GM21786 (cell line): ENCODE results near the gene ACTRT2.

ENCODE experiments used
- ATAC-seq: cut with Tn5 transposase; IDR thresholded peaks from one replicate; pipeline ENCODE4 v1.9.1; 2021; ENCODE audit not compliant: unreplicated experiment

ACTRT2 gene

DNA sequence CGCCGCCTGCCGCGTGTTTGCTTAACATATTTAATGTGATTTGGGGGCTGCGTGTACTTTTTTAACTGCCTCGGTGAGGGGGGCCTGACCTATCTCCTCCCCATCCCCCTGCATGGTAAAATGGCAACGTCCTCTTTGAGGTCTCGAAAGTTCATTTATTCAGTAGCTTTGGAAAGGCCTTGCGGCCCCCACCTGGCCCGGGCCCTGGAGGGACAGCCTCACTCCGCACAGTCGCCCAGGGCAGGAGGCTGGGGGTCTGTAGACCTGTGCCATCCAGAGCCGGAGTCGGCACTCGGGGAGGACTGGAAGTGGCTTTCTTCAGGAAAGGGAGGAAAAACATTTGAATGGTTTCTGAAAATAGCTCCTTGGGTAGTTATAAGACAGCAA is 38.0 kb upstream of the ACTRT2 start:
- ATAC-seq: no peak

GRCh38 chr1:2983706-2984398 is 37.4 kb upstream of the ACTRT2 start:
- ATAC-seq: no peak

DNA sequence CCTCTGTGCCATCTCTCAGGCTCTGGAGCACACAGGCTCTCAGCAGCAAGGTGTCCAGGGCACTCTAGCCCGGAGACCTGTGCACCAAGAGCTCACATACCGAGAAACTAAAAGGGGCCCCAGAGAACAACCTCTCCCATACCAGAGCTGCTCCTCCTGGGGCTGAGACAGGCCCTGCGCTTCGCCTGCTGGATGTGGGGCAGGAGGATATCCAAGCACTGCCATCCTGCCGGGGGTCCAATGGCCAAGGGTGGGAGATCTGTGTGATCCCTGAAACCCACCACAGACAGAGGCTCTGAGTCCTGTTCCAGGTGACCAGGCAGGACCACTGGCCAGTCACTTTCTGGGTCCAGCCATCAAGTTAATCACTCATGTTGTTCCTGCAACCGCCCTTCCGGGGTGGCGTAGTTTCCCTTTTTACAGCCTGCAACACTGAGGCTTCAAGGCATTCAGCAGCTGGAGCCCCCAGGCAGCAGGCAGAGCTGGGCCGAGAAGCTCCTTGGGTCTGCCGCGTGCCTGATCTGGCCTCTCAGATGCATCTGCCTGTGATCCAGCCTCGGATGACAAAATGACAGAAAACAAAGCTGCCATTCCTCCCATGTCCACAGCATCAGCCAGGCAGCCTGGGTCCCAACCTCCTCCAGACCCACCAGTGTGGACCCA is 36.7 kb upstream of the ACTRT2 start:
- no peak for ATAC-seq

DNA sequence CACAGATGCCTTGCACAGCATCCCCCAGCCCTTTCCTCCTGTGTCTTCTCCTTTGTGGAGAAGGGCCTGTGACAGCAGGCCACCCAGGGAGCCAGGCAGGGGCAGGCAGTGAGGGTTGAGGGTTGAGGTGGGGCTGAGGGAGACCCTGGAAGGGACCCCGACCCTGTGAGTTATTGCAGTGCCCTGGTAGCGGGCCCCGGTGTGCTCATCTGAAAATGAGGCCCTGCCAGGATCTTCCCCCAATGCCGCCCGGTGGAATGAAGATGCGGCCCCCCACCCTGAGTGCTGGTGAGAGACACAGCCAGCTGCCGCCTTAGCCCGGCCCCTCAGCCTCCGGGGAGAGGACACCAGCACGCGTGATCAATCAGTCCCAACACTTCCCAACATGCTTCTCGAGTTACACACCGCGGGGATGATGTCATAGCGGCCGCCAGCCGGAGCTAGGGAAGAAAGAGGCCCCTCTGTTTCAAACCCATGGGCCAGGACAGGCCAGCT is 36.2 kb upstream of the ACTRT2 start:
- ATAC-seq: no peak

DNA sequence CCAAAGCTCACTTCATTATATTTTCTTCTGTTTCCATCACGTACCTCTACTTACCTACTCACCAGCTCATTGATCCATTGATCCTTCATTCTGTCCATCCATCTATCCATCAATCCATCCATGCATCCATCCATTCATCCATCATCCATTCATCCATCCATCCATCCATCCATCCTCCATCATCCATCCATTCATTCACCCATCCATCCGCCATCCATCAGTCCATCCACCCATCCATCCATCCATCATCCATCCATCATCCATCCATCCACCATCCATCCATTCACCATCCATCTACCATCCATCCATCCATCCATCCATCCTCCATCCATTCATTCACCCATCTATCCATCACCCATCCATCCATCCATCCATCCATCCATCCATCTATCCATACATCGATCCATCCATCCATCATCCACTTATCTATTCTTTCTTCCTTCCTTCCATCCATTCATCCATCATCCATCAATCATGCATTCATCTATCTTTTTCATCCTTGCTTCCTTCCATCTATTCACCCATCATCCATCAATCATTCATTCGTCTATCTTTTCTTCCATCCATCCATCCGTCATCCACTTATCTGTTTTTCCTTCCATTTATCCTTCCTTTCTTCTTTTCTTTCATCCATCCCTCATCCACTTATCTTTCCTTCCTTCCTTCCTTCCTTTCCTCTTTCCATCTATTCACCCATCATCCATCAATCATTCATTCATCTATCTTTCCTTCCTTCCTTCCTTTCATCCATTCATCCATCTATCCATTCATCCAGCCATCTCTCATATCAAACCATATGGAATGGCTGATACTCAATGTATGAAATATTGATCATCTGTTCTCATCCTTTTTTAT is 35.3 kb upstream of the ACTRT2 start:
- no peak for ATAC-seq

DNA sequence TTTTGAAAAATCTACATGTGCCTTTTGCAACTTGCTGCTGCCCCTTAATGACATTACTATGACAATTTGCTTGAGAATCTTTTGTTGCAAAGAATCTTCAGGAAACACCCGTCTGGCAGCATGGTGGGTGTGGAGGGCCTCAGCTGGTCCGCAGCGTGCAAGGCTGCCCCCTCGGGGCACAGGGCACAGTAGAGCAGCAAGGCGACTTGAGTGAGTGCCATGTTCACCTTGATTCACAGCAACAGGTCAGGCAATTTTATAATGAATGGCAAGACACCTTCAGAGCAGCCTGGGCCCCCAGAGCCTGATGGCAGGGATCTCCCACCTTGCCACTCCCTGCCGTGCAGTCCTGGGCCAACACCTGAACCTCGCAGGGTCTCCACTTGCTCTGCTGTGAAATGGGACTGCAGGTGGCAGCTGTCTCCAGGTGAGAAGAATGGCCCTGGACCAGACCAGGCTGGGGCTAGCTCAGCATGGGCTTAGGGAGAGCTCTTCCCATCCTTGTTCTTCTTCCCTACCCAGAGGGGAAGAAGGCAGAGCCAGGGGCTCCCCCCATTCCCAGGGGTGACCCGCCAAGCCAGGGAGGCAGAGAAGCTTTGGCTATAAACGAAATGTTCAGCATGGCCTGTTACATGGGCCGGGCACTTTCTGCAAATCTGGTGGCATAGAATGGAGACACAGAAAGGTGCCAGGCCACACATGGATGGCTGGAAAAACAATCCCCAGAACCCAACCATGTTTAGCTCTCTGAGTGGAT is 34.5 kb upstream of the ACTRT2 start:
- no peak for ATAC-seq

DNA sequence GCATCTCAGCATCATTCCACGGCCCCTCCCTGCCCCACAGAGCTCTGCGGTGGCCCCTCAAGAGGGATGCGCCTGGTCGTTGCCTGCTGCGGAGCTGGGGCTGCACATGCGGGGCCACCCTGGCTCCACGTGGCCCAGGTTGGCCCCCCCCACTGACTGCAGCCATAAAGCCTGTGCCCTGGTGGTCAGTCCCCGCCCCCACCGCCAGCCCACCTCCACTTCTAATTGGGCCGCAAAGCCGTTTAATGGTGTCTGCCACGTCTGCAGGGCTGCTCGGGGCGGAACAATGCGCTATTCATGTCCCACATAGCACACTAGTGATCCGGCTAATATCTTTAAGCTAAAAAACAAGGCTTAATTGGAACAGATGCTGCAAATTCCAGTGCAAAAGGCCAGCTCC is 33.5 kb upstream of the ACTRT2 start:
- ATAC-seq: no peak

DNA sequence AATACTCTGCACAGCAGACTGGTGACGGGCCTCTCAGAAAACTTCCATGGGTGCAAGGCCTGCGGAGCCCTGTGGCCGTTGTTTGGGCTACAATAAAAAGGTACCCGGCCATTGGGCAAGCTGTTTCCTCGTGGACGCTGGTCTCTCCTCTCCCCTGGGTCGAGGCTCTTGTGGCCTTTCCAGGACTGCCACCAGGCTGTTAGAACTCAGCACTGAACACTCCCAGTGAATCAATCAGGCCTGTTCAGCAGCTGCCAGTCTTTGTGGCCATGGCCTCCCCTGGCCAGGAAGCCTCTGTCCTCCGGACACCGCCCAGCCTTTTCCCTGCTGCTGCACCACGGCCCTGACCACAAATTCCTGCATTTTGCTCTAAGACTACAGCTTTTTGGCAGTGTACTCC is 33.0 kb upstream of the ACTRT2 start:
- ATAC-seq: no peak

DNA sequence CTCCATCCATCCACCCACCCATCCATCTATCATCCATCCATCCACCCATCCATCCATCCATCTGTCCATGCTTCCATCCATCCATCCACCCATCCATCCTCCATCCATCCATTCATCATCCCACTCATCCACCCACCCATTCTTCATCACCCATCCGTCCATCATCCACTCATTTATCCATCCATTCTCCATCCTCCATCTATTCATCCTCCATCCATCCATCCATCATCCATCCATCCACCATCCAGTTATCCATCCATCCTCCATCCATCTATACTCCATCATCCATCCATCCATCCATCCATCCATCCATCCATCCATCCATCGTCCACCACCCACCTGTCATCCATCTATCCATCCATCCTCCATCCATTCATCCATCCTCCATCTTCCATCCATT is 32.1 kb upstream of the ACTRT2 start:
- ATAC-seq: no peak

DNA sequence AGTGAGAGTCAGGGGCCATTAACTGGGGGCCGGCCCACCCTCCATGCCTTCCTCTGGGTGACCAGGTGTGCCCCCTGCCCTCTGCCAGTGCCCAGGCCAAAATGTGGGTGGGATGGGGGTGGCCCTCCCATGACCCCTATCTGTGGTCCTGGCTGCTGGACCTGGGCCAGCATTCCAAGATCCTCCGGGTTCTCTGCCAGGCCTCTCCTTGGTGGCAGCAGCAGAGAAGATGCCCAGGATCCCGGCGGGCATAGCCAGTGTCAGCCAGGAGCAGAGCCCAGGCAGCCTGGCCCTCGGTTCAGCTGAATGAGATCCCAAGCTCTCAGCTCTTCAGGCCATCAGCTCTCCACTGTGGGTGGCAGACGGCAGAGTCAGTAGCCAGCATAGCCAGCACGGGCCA is 31.3 kb upstream of the ACTRT2 start:
- ATAC-seq: no peak

- ATAC-seq: no peak
These were observed 30.7 kb upstream of the ACTRT2 start for GRCh38 chr1:2990376-2991115.

DNA sequence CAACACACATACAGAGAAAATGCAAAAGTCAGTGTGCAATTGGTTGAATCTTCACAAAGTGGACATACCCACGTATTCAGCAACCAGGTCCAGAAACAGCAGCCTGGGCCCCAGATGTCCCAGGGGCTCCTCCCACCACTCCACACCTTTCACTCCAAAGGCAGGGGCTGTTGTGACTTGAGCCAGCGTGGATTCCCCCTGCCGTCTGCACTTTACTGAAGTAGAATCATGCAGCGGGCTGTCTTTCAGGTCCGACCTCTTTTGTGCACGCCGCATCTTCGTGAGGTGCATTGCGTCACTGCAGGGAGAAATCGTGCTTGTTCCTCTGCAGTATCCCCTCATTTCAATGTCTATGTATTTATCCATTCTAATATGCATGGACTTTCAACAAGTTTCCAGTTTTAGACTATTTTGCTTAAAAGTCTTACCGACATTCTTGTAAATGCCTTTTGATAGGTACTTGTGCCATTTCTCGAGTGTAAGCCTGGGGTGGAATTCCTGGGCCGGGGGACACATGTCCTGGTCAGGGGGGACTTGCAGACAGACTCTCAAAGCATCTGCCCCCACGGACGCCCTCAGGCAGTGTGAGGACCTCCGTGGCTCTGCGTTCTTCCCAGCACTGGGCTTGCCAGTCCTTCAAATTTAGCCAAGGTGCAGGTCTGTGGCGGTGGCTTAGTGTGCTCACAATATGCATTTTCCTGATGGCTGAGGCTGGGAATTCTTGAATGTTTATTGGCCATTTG is 29.3 kb upstream of the ACTRT2 start:
- ATAC-seq: no peak

DNA sequence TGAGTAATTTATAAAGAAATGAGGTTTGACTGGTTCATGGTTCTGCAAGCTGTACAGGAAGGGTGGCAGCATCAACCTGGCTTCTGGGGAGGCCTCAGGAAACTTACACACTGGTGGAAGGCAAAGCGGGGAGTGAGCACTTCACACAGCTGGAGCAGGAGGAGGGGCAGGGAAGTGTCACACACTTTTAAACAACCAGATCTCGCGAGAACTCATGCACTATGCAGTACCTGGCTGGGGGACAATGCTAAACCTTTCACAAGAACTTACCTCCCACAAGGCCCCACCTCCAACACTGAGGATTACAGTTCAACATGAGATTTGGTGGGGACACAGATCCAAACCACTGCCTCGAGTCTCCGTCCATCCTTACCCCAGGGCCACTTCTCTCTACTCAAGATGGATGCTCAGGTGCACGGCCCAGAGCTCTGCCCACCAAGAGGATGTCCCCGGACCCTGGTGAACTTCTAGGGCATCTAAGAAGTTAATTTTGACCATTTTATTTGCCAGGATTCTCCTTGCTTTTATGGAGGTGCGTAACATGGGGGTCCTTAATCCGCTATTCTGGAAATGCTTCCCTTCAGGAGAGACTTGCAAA is 22.7 kb upstream of the ACTRT2 start:
- ATAC-seq: no peak

GRCh38 chr1:2999138-2999537 is 22.1 kb upstream of the ACTRT2 start:
- no peak for ATAC-seq

GRCh38 chr1:2999571-2999970 is 21.7 kb upstream of the ACTRT2 start:
- no peak for ATAC-seq

- no peak for ATAC-seq
These were observed 21.1 kb upstream of the ACTRT2 start for GRCh38 chr1:3000214-3000613.

- no peak for ATAC-seq
These were observed 20.4 kb upstream of the ACTRT2 start for GRCh38 chr1:3000671-3001470.
